HepG2 (cell line): ENCODE measurements around the gene ARHGDIA. TPM values are rescaled to one million over a fixed set of nuclear protein-coding genes. Genes with fewer than 3 reads are reported as not detected.

Experiments used
- AGO1 ChIP-seq: fragments of 200-400 bp; formaldehyde crosslinking; IDR thresholded peaks from 2 replicates; pipeline ENCODE4 v1.6.1; 2017; ENCODE audit warnings: mild to moderate bottlenecking, low read depth, low read length, moderate library complexity; ENCODE audit not compliant: poor library complexity, severe bottlenecking
- AGO2 ChIP-seq: fragments of 200-400 bp; formaldehyde crosslinking; optimal IDR thresholded peaks from 2 replicates; pipeline ENCODE3; 2017; ENCODE audit warnings: mild to moderate bottlenecking, low read depth, low read length, moderate library complexity
- ATF7-NPFF ChIP-seq: sonication (generic); formaldehyde crosslinking; IDR thresholded peaks from 2 replicates; pipeline ENCODE4 v1.8.1; 2023; ENCODE audit warnings: mild to moderate bottlenecking, low read depth, missing genetic modification reagents, moderate library complexity
- GPN1 ChIP-seq: sonication (generic); formaldehyde crosslinking; IDR thresholded peaks from 2 replicates; pipeline ENCODE4 v1.5.1; 2020; ENCODE audit warnings: missing genetic modification reagents, borderline replicate concordance
- ISL2 ChIP-seq: sonication (generic); formaldehyde crosslinking; IDR thresholded peaks from 2 replicates; pipeline ENCODE4 v1.5.0; 2020; ENCODE audit warnings: missing genetic modification reagents
- KAT2B ChIP-seq: fragments of 150-350 bp; IDR thresholded peaks from 2 replicates; pipeline ENCODE4 v1.6.1; 2014; ENCODE audit warnings: low read depth, low read length, borderline replicate concordance
- MAFF ChIP-seq: IDR thresholded peaks from 2 replicates; pipeline ENCODE4 v1.6.1; 2011; ENCODE audit warnings: low read depth, low read length, improper control_type of control experiment
- MAFK ChIP-seq, 2 experiments: IDR thresholded peaks in 1 of 2; conservative IDR thresholded peaks in 1 of 2; 2 replicates each; pipeline ENCODE4 v1.6.1; 2011; ENCODE audit warnings: improper control_type of control experiment in 2 of 2, low read length in 2 of 2
- MIXL1 ChIP-seq: IDR thresholded peaks from 2 replicates; pipeline ENCODE4 v1.6.1; 2016
- MNT ChIP-seq: fragments of 450-650 bp; IDR thresholded peaks from 2 replicates; pipeline ENCODE4 v1.6.1; 2016
- MYNN ChIP-seq: sonication (generic); formaldehyde crosslinking; IDR thresholded peaks from 2 replicates; pipeline ENCODE4 v1.4.0; 2020; ENCODE audit warnings: mild to moderate bottlenecking, low read depth, missing genetic modification reagents
- NKX3-1 ChIP-seq: sonication (generic); formaldehyde crosslinking; IDR thresholded peaks from 2 replicates; pipeline ENCODE4 v1.5.0; 2020; ENCODE audit warnings: missing genetic modification reagents
- PHF21A ChIP-seq: sonication (generic); formaldehyde crosslinking; IDR thresholded peaks from 2 replicates; pipeline ENCODE4 v1.5.0; 2020; ENCODE audit warnings: mild to moderate bottlenecking, missing genetic modification reagents
- ZFX ChIP-seq: sonication (generic); formaldehyde crosslinking; IDR thresholded peaks from 2 replicates; pipeline ENCODE4 v1.4.0; 2020; ENCODE audit warnings: mild to moderate bottlenecking, low read depth, missing genetic modification reagents, moderate library complexity
- ZNF234 ChIP-seq: sonication (generic); formaldehyde crosslinking; conservative IDR thresholded peaks from 2 replicates; pipeline ENCODE4 v1.5.1; 2020; ENCODE audit warnings: mild to moderate bottlenecking, missing genetic modification reagents
- ZNF337 ChIP-seq: sonication (generic); formaldehyde crosslinking; IDR thresholded peaks from 2 replicates; pipeline ENCODE4 v1.5.1; 2020; ENCODE audit warnings: missing genetic modification reagents, low read depth, mild to moderate bottlenecking, borderline replicate concordance
- ZNF614 ChIP-seq: IDR thresholded peaks from 2 replicates; pipeline ENCODE4 v1.6.1; 2018; ENCODE audit warnings: missing biosample characterization, missing genetic modification reagents, inconsistent platforms, borderline replicate concordance
- ZNF816 ChIP-seq: sonication (generic); formaldehyde crosslinking; IDR thresholded peaks from 2 replicates; pipeline ENCODE4 v1.8.0; 2022; ENCODE audit warnings: missing genetic modification reagents, mild to moderate bottlenecking, borderline replicate concordance
- polyA plus RNA-seq, 8 experiments: library from polyadenylated mRNA; depleted of rRNA in 3 of 8; stranded (reverse) in 7 of 8; unstranded in 1 of 8; fragments of >200 nt; fragmentation: Illumina TruSeq in 4 of 8; extraction: Trizol in 4 of 8; gene quantifications; 2 replicates each; pipeline versions ENCODE4 v1.2.1 to v1.2.3, GENCODE V29; 2011 to 2016; ENCODE audit warnings: low read depth in 4 of 8, missing spikeins in 1 of 8, mixed read lengths in 1 of 8; ENCODE audit not compliant: insufficient read depth in 1 of 8
- total RNA-seq, 5 experiments: library from RNA; depleted of rRNA; stranded (reverse); fragments of >200 nt; fragmentation: Illumina TruSeq; extraction: Trizol; gene quantifications; 2 replicates each; pipeline ENCODE4 v1.2.3, GENCODE V29; 2016; ENCODE audit warnings: low read depth in 1 of 5
- TF ChIP-seq, protein P1 (sequence below): sonication (generic); formaldehyde crosslinking; IDR thresholded peaks from 2 replicates; pipeline ENCODE4 v1.4.0; 2020; ENCODE audit warnings: missing genetic modification reagents
- TF ChIP-seq, protein P2 (sequence below): sonication (generic); formaldehyde crosslinking; IDR thresholded peaks from 2 replicates; pipeline ENCODE4 v1.5.0; 2020; ENCODE audit warnings: missing genetic modification reagents, mild to moderate bottlenecking, borderline replicate concordance
- TF ChIP-seq, protein P3 (sequence below): sonication (generic); formaldehyde crosslinking; IDR thresholded peaks from 2 replicates; pipeline ENCODE4 v1.4.0; 2020; ENCODE audit warnings: mild to moderate bottlenecking, missing genetic modification reagents, borderline replicate concordance

ARHGDIA gene
- total and polyA plus RNA-seq, 2 of the 13 experiments (the other 11 are each of a cell fraction or from before 2014, with no cell fraction given): 40.0 to 64.0 TPM

DNA sequence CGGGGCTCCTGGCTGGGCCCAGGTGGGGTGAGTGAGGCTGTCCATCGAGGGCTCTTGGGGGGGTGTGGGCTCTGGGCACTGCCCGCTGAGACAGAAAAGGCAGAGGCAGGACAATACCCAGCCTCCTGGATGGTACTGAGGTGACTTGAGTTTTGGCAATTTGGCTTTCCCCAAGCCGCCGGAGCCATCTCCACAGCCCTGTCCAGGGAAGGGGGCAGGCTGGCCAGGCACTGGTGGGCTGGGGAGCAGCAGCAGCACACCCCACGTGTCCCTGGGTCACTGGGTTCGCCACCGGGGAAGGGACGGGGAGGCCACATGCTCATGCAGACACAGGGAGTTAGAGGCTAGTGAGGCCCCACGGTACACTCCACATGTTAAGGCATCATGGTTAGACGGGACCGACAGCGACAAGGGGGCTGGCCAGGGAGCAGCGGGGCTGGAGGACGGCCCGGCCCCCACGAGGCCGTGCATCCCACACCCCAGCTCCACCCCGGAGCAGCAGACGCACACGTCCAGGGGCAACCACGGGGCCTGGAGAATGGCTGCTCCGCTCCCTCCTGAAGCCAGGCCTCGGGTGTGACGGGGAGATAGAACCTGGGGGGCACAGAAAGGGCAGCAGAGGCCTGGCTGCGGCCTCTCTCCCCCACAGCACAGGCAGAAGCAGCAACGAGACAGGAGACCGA, 3.0 kb downstream of the ARHGDIA start (continued):
- no peak for TF ChIP-seq MNT
- no peak for TF ChIP-seq GPN1 (CRISPR knock-in tag)
- TF ChIP-seq ZNF816: 0 out of 2 replicates have a peak, but pooled peaks have one; percentile 20
- no peak for TF ChIP-seq NKX3-1 (CRISPR knock-in tag)
- TF ChIP-seq MAFF: no peak
- TF ChIP-seq ZNF337: no peak
- TF ChIP-seq KAT2B: no peak
- TF ChIP-seq, protein P1, sequence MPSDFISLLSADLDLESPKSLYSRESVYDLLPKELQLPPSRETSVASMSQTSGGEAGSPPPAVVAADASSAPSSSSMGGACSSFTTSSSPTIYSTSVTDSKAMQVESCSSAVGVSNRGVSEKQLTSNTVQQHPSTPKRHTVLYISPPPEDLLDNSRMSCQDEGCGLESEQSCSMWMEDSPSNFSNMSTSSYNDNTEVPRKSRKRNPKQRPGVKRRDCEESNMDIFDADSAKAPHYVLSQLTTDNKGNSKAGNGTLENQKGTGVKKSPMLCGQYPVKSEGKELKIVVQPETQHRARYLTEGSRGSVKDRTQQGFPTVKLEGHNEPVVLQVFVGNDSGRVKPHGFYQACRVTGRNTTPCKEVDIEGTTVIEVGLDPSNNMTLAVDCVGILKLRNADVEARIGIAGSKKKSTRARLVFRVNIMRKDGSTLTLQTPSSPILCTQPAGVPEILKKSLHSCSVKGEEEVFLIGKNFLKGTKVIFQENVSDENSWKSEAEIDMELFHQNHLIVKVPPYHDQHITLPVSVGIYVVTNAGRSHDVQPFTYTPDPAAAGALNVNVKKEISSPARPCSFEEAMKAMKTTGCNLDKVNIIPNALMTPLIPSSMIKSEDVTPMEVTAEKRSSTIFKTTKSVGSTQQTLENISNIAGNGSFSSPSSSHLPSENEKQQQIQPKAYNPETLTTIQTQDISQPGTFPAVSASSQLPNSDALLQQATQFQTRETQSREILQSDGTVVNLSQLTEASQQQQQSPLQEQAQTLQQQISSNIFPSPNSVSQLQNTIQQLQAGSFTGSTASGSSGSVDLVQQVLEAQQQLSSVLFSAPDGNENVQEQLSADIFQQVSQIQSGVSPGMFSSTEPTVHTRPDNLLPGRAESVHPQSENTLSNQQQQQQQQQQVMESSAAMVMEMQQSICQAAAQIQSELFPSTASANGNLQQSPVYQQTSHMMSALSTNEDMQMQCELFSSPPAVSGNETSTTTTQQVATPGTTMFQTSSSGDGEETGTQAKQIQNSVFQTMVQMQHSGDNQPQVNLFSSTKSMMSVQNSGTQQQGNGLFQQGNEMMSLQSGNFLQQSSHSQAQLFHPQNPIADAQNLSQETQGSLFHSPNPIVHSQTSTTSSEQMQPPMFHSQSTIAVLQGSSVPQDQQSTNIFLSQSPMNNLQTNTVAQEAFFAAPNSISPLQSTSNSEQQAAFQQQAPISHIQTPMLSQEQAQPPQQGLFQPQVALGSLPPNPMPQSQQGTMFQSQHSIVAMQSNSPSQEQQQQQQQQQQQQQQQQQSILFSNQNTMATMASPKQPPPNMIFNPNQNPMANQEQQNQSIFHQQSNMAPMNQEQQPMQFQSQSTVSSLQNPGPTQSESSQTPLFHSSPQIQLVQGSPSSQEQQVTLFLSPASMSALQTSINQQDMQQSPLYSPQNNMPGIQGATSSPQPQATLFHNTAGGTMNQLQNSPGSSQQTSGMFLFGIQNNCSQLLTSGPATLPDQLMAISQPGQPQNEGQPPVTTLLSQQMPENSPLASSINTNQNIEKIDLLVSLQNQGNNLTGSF: no peak
- no peak for TF ChIP-seq MIXL1 (CRISPR knock-in tag)
- TF ChIP-seq ISL2 (CRISPR knock-in tag): no peak; the same call in 1 of the 2 replicates
- peak; percentile 41; the same call in 1 of the 2 replicates for TF ChIP-seq MYNN (CRISPR knock-in tag)
- TF ChIP-seq AGO2: peak; percentile 93
- TF ChIP-seq PHF21A (CRISPR knock-in tag): no peak
- TF ChIP-seq, protein P2, sequence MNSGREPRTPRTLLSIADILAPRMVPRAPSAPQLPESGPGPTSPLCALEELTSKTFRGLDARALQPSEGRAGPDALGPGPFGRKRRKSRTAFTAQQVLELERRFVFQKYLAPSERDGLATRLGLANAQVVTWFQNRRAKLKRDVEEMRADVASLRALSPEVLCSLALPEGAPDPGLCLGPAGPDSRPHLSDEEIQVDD (CRISPR knock-in tag): no peak
- TF ChIP-seq ZNF234 (CRISPR knock-in tag): no peak
- peak; percentile 39; the same call in 1 of the 2 replicates for TF ChIP-seq ZFX (CRISPR knock-in tag)
- no peak for TF ChIP-seq ZNF614 (CRISPR knock-in tag)
- peak; percentile 98 for TF ChIP-seq AGO1
- peak; percentile 66 for TF ChIP-seq ATF7-NPFF
- TF ChIP-seq, protein P3, sequence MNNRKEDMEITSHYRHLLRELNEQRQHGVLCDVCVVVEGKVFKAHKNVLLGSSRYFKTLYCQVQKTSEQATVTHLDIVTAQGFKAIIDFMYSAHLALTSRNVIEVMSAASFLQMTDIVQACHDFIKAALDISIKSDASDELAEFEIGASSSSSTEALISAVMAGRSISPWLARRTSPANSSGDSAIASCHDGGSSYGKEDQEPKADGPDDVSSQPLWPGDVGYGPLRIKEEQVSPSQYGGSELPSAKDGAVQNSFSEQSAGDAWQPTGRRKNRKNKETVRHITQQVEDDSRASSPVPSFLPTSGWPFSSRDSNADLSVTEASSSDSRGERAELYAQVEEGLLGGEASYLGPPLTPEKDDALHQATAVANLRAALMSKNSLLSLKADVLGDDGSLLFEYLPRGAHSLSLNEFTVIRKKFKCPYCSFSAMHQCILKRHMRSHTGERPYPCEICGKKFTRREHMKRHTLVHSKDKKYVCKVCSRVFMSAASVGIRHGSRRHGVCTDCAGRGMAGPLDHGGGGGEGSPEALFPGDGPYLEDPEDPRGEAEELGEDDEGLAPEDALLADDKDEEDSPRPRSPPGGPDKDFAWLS (CRISPR knock-in tag): 0 out of 2 replicates have a peak, but pooled peaks have one; percentile 23
- TF ChIP-seq MAFK (conservative IDR thresholded peaks at IDR 0.05 in 1 of 2, IDR thresholded peaks at IDR 0.05 in 1 of 2; ENCODE audit: low read length in 2 of 2): no peak
